Measurements from ENCODE around the gene ATRX.

DNA sequence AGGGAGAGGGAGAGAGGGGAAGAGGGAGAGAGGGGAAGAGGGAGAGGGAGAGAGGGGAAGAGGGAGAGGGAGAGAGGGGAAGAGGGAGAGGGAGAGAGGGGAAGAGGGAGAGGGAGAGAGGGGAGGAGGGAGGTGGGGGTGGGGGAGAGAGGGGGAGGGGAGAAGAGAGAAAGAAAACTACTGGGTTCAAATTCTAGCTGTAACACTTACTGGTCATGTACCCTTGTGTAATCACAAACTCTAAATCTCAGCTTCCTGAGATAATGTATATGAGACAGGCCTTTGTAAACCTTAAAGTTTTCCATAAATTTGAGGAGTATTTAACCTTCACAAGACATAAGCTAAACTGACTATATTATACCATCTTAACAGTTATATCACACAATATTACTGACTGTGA is 229.7 kb downstream of the ATRX start:
- TF ChIP-seq CTCF (IDR thresholded peaks at IDR 0.05) (no peak), POLR2A (IDR thresholded peaks at IDR 0.05) (no peak), POLR2AphosphoS5 (IDR thresholded peaks at IDR 0.05; ENCODE audit: insufficient read depth in 1 of 2, low read depth in 1 of 2) (no peak)
